Measurements from ENCODE around the gene APOD.

GRCh38 chr3:195582947-195583346, 793 bp downstream of the APOD start:
- no peak for TF ChIP-seq CTCF (IDR thresholded peaks at IDR 0.05; ENCODE audit: low read depth, low read length)
- TF ChIP-seq POLR2A (IDR thresholded peaks at IDR 0.05; ENCODE audit: extremely low read depth, insufficient read length) = no peak
